HG03575 (cell line): Measurements from ENCODE around the gene IFIT1B.
"Not testable (repeated sequence)": the region's sequence is repeated elsewhere in the genome, so short reads cannot be mapped to it uniquely, and the experiment has no call there.

Source experiments
- ATAC-seq: cut with Tn5 transposase; IDR thresholded peaks from one replicate; pipeline ENCODE4 v1.9.1; 2021; ENCODE audit not compliant: unreplicated experiment, insufficient number of reproducible peaks, low FRiP score; ENCODE audit errors: extremely low read depth

The IFIT1B gene

GRCh38 chr10:89377705-89378637, at the start of gene IFIT1B:
Gene IFIT1B, plus strand, starts transcription at chr10:89378056. Its CDS starts 80 bp downstream, at chr10:89378136.
- no peak for ATAC-seq

GRCh38 chr10:89329151-89329550, 48.7 kb upstream of the IFIT1B start:
- ATAC-seq = no peak

GRCh38 chr10:89330014-89330413, 47.8 kb upstream of the IFIT1B start:
- not testable (repeated sequence) for ATAC-seq

GRCh38 chr10:89330537-89331212, 47.2 kb upstream of the IFIT1B start:
- no peak for ATAC-seq

GRCh38 chr10:89331487-89332122, 46.3 kb upstream of the IFIT1B start:
- ATAC-seq = not testable (repeated sequence)

- peak; percentile 21 for ATAC-seq
Observed at GRCh38 chr10:89332123-89332633, 45.7 kb upstream of the IFIT1B start.

- no peak for ATAC-seq
Observed at GRCh38 chr10:89335226-89335625, 42.6 kb upstream of the IFIT1B start.

- no peak for ATAC-seq
Observed at GRCh38 chr10:89336241-89336640, 41.6 kb upstream of the IFIT1B start.

- no peak for ATAC-seq
Observed at GRCh38 chr10:89337484-89337883, 40.4 kb upstream of the IFIT1B start.

GRCh38 chr10:89338713-89339112, 39.1 kb upstream of the IFIT1B start:
- ATAC-seq = no peak

- no peak for ATAC-seq
Observed at GRCh38 chr10:89339875-89340274, 38.0 kb upstream of the IFIT1B start.

GRCh38 chr10:89341649-89342048, 36.2 kb upstream of the IFIT1B start:
- no peak for ATAC-seq

GRCh38 chr10:89342206-89342958, 35.5 kb upstream of the IFIT1B start:
- no peak for ATAC-seq

GRCh38 chr10:89343089-89343767, 34.6 kb upstream of the IFIT1B start:
- ATAC-seq = no peak

GRCh38 chr10:89344156-89344555, 33.7 kb upstream of the IFIT1B start:
- no peak for ATAC-seq

GRCh38 chr10:89345367-89346000, 32.4 kb upstream of the IFIT1B start:
- ATAC-seq = no peak

GRCh38 chr10:89346405-89347254, 31.2 kb upstream of the IFIT1B start:
- no peak for ATAC-seq
